Tibial nerve (tissue), 4 donors: ENCODE data around the gene UAP1. TPM values are rescaled to one million over a fixed set of nuclear protein-coding genes. Genes with fewer than 3 reads are reported as not detected.
"Not testable (repeated sequence)": the region's sequence is repeated elsewhere in the genome, so short reads cannot be mapped to it uniquely, and the experiment has no call there.

Experiments
- DNase-seq, 2 donors: peaks; one replicate each; pipeline ENCODE4 v3.0.0-alpha.2; 2019; ENCODE audit warnings: low spot score in 2 of 2
- H3K27ac ChIP-seq, 4 donors: fragments of 200-600 bp; sonication (generic) in 3 of 4; one replicate each; pipeline ENCODE4 v1.5.1; 2017 to 2019; ENCODE audit warnings: mild to moderate bottlenecking in 1 of 4
- H3K27me3 ChIP-seq, 2 donors: fragments of 200-600 bp; sonication (generic) in 1 of 2; one replicate each; pipeline versions ENCODE4 v1.5.1 to v1.6.0; 2017 to 2019
- H3K36me3 ChIP-seq, 3 donors: fragments of 200-600 bp; sonication (generic); one replicate each; pipeline ENCODE4 v1.5.1; 2018 to 2019
- H3K4me1 ChIP-seq, 4 donors: fragments of 200-600 bp; sonication (generic) in 3 of 4; one replicate each; pipeline ENCODE4 v1.5.1; 2017 to 2019
- H3K4me3 ChIP-seq, 4 donors: fragments of 200-600 bp; sonication (generic) in 3 of 4; one replicate each; pipeline ENCODE4 v1.5.1; 2017 to 2019; ENCODE audit warnings: mild to moderate bottlenecking in 1 of 4, moderate library complexity in 1 of 4
- H3K9me3 ChIP-seq, 4 donors: fragments of 200-600 bp; sonication (generic) in 3 of 4; one replicate each; pipeline ENCODE4 v1.5.1; 2017 to 2019
- CTCF ChIP-seq, 5 experiments: fragments of 200-600 bp in 3 of 5; fragments of 450-650 bp in 2 of 5; sonication (generic) in 3 of 5; IDR thresholded peaks; one replicate each; pipeline ENCODE4 v1.5.1; 2016 to 2019; ENCODE audit warnings: antibody characterized with exemption in 5 of 5, mild to moderate bottlenecking in 3 of 5, moderate library complexity in 2 of 5
- EP300 ChIP-seq, 2 donors: sonication (generic); formaldehyde crosslinking; IDR thresholded peaks; one replicate each; pipeline ENCODE4 v1.6.1; 2017; ENCODE audit warnings: antibody characterized with exemption in 2 of 2, mild to moderate bottlenecking in 1 of 2
- POLR2A ChIP-seq, 2 donors: fragments of 450-650 bp; IDR thresholded peaks; one replicate each; pipeline ENCODE4 v1.6.1; 2017; ENCODE audit warnings: antibody characterized with exemption in 2 of 2, mild to moderate bottlenecking in 2 of 2, moderate library complexity in 2 of 2
- WGBS, 2 donors: methylation state at CpG; one replicate each; pipeline ENCODE4 v1.1.5; 2018; 5-methylcytosine and 5-hydroxymethylcytosine counted together
- total RNA-seq, 4 donors: library from RNA; depleted of rRNA; stranded (reverse); fragments of >200 nt; gene quantifications; one replicate each; pipeline ENCODE4 v1.1.0, GENCODE V29; 2016

The UAP1 gene
- total RNA-seq, 4 donors from 2014 or later: 93.9 to 194 (median 113) TPM

- 42 to 51% methylated on average over 1 of the region's 1 CpG for WGBS, 2 donors
- H3K36me3 ChIP-seq: peaks cover 0 to 23% (median 0%) of the 10 kb centered on the region in 3 donors
- no peak overlapping the region for H3K4me3 ChIP-seq
- peaks cover 0 to 44% (median 3%) of the 10 kb centered on the region in 4 donors for H3K4me1 ChIP-seq
- H3K27me3 ChIP-seq: no peaks in the 10 kb centered on the region
- DNase-seq: no peak
- no peak overlapping the region for H3K27ac ChIP-seq
- TF ChIP-seq EP300 (IDR thresholded peaks at IDR 0.05) (no peak), POLR2A (IDR thresholded peaks at IDR 0.05) (no peak), CTCF (IDR thresholded peaks at IDR 0.05) (no peak)
- no peaks in the 10 kb centered on the region for H3K9me3 ChIP-seq
These were observed 10.2 kb downstream of the UAP1 start for GRCh38 chr1:162571696-162572095.

GRCh38 chr1:162573136-162573535 is 11.6 kb downstream of the UAP1 start:
- no peak for TF ChIP-seq POLR2A (IDR thresholded peaks at IDR 0.05)
- no peak for TF ChIP-seq CTCF (IDR thresholded peaks at IDR 0.05)
- no peak for TF ChIP-seq EP300 (IDR thresholded peaks at IDR 0.05)
- Histone ChIP-seq H3K36me3 (peaks cover 0 to 22% (median 0%) of the 10 kb centered on the region in 3 donors), H3K27ac (no peak overlapping the region), H3K27me3 (no peaks in the 10 kb centered on the region), H3K4me1 (peaks cover 0 to 44% (median 3%) of the 10 kb centered on the region in 4 donors), H3K4me3 (no peak overlapping the region), H3K9me3 (no peaks in the 10 kb centered on the region)
- 83 to 91% methylated on average over 1 of the region's 1 CpG for WGBS, 2 donors
- DNase-seq: no peak

- H3K4me3 ChIP-seq: no peak overlapping the region
- peak in 1 of 2 donors; percentile 10 for TF ChIP-seq POLR2A (IDR thresholded peaks at IDR 0.05)
- TF ChIP-seq EP300 (IDR thresholded peaks at IDR 0.05): no peak
- WGBS, 2 donors: 56 to 63% methylated on average over 4 of the region's 4 CpGs
- no peaks in the 10 kb centered on the region for H3K9me3 ChIP-seq
- peaks cover 0 to 13% (median 3%) of the 10 kb centered on the region in 4 donors for H3K4me1 ChIP-seq
- no peaks in the 10 kb centered on the region for H3K27me3 ChIP-seq
- DNase-seq: no peak
- H3K27ac ChIP-seq: peak overlapping the region in 2 of 4 donors; percentile 46 to 69
- H3K36me3 ChIP-seq: peaks cover 0 to 57% (median 5%) of the 10 kb centered on the region in 3 donors
These were observed 16.7 kb downstream of the UAP1 start for GRCh38 chr1:162578071-162578700.

GRCh38 chr1:162578936-162579335 is 17.4 kb downstream of the UAP1 start:
- H3K9me3 ChIP-seq: no peaks in the 10 kb centered on the region

GRCh38 chr1:162580308-162580707 is 18.8 kb downstream of the UAP1 start:
- H3K27ac ChIP-seq: no peak overlapping the region
- H3K4me3 ChIP-seq: no peak overlapping the region
- H3K27me3 ChIP-seq: no peaks in the 10 kb centered on the region
- H3K4me1 ChIP-seq: no peaks in the 10 kb centered on the region
- no peaks in the 10 kb centered on the region for H3K9me3 ChIP-seq
- no peak for DNase-seq
- no peak for TF ChIP-seq EP300 (IDR thresholded peaks at IDR 0.05)
- TF ChIP-seq POLR2A (IDR thresholded peaks at IDR 0.05): no peak
- TF ChIP-seq CTCF (IDR thresholded peaks at IDR 0.05): no peak
- H3K36me3 ChIP-seq: peaks cover 0 to 78% (median 5%) of the 10 kb centered on the region in 3 donors

More at GRCh38 chr1:162578936-162579335, 17.4 kb downstream of the UAP1 start:
- peak overlapping the region in 2 of 4 donors; percentile 46 to 69 for H3K27ac ChIP-seq
- H3K36me3 ChIP-seq: peaks cover 0 to 64% (median 5%) of the 10 kb centered on the region in 3 donors
- no peak for TF ChIP-seq CTCF (IDR thresholded peaks at IDR 0.05)
- no peak for TF ChIP-seq EP300 (IDR thresholded peaks at IDR 0.05)
- no peak for TF ChIP-seq POLR2A (IDR thresholded peaks at IDR 0.05)
- no peaks in the 10 kb centered on the region for H3K27me3 ChIP-seq
- WGBS, 2 donors: 71 to 79% methylated on average over 1 of the region's 1 CpG
- no peak for DNase-seq
- peaks cover 0 to 6% (median 0%) of the 10 kb centered on the region in 4 donors for H3K4me1 ChIP-seq
- H3K4me3 ChIP-seq: no peak overlapping the region

GRCh38 chr1:162582901-162583300 is 21.4 kb downstream of the UAP1 start:
- H3K36me3 ChIP-seq: peaks cover 3 to 87% (median 5%) of the 10 kb centered on the region in 3 donors
- not testable (repeated sequence) for H3K27ac ChIP-seq, H3K4me1 ChIP-seq, H3K27me3 ChIP-seq, H3K9me3 ChIP-seq, DNase-seq, H3K4me3 ChIP-seq
- WGBS, 2 donors: 74 to 87% methylated on average over 6 of the region's 6 CpGs

GRCh38 chr1:162585101-162585500 is 23.6 kb downstream of the UAP1 start:
- H3K9me3 ChIP-seq, H3K4me3 ChIP-seq, H3K27ac ChIP-seq, H3K27me3 ChIP-seq, H3K4me1 ChIP-seq, DNase-seq: not testable (repeated sequence)
- H3K36me3 ChIP-seq: peaks cover 3 to 81% (median 5%) of the 10 kb centered on the region in 3 donors
- 95 to 97% methylated on average over 4 of the region's 4 CpGs for WGBS, 2 donors
